ENCODE measurements around the gene RPS18. TPM values are rescaled to one million over a fixed set of nuclear protein-coding genes. Genes with fewer than 3 reads are reported as not detected.

The RPS18 gene
- total and polyA plus RNA-seq, 9 of the 15 experiments (the other 6 are each of a cell fraction or from before 2014, with no cell fraction given): 5,023 to 17,516 (median 8,131) TPM

DNA sequence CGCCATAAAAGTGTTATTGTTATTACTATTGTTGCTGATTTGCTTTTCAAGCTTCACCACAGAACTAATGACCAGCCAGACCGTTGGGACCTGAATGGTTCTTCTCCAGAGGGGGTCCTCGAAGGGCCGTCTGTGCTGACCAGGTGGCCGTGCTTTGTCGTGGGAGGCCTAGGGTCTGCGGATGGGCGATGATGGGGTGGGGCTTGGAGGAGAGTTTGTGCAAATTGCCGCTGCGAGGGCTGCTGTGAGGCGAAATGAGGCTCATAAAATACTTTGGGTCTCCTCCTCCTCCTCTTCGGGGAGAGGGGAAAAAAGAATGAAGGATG, 51.7 kb downstream of the RPS18 start (continued):
- TF ChIP-seq, protein P1, sequence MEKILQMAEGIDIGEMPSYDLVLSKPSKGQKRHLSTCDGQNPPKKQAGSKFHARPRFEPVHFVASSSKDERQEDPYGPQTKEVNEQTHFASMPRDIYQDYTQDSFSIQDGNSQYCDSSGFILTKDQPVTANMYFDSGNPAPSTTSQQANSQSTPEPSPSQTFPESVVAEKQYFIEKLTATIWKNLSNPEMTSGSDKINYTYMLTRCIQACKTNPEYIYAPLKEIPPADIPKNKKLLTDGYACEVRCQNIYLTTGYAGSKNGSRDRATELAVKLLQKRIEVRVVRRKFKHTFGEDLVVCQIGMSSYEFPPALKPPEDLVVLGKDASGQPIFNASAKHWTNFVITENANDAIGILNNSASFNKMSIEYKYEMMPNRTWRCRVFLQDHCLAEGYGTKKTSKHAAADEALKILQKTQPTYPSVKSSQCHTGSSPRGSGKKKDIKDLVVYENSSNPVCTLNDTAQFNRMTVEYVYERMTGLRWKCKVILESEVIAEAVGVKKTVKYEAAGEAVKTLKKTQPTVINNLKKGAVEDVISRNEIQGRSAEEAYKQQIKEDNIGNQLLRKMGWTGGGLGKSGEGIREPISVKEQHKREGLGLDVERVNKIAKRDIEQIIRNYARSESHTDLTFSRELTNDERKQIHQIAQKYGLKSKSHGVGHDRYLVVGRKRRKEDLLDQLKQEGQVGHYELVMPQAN (IDR thresholded peaks at IDR 0.05; ENCODE audit: borderline replicate concordance): no peak
- TF ChIP-seq MAZ (CRISPR knock-in tag; conservative IDR thresholded peaks at IDR 0.05 in 1 of 2, IDR thresholded peaks at IDR 0.05 in 1 of 2) (no peak), NR3C1 (CRISPR knock-in tag; IDR thresholded peaks at IDR 0.05) (no peak), NR2C2 (CRISPR knock-in tag; IDR thresholded peaks at IDR 0.05) (no peak), NR2C2 (tag; IDR thresholded peaks at IDR 0.05) (no peak), U2AF1 (optimal IDR thresholded peaks at IDR 0.05; ENCODE audit: low read depth, low read length) (no peak), RBM39 (optimal IDR thresholded peaks at IDR 0.05; ENCODE audit: low read depth, low read length) (peak; percentile 24), ZKSCAN1 (IDR thresholded peaks at IDR 0.05; ENCODE audit: low read depth, low read length) (no peak), NUFIP1 (IDR thresholded peaks at IDR 0.05; ENCODE audit: partially characterized antibody) (no peak), PRMT5 (CRISPR knock-in tag; IDR thresholded peaks at IDR 0.05) (no peak), DDX20 (tag; IDR thresholded peaks at IDR 0.05; ENCODE audit: low read depth) (no peak), ZNF695 (CRISPR knock-in tag; IDR thresholded peaks at IDR 0.05) (no peak), SMARCB1 (IDR thresholded peaks at IDR 0.05; ENCODE audit: insufficient read length, low read depth) (no peak), HSF4 (CRISPR knock-in tag; IDR thresholded peaks at IDR 0.05; ENCODE audit: borderline replicate concordance) (no peak), KAT7 (CRISPR knock-in tag; IDR thresholded peaks at IDR 0.05; ENCODE audit: borderline replicate concordance) (no peak), SREBF2 (CRISPR knock-in tag; IDR thresholded peaks at IDR 0.05) (no peak), RCOR1 (IDR thresholded peaks at IDR 0.05; ENCODE audit: borderline replicate concordance in 1 of 2, low read depth in 2 of 2, low read length in 2 of 2) (0 out of 4 replicates have a peak, but pooled peaks of 1 of the 2 experiments have one; percentile 1), EP400 (IDR thresholded peaks at IDR 0.05) (no peak), ZNF668 (CRISPR knock-in tag; IDR thresholded peaks at IDR 0.05) (no peak), HNRNPUL1 (IDR thresholded peaks at IDR 0.05; ENCODE audit: low read length) (no peak), ZNF408 (CRISPR knock-in tag; IDR thresholded peaks at IDR 0.05; ENCODE audit: low read depth) (no peak)
- TF ChIP-seq, protein P2, sequence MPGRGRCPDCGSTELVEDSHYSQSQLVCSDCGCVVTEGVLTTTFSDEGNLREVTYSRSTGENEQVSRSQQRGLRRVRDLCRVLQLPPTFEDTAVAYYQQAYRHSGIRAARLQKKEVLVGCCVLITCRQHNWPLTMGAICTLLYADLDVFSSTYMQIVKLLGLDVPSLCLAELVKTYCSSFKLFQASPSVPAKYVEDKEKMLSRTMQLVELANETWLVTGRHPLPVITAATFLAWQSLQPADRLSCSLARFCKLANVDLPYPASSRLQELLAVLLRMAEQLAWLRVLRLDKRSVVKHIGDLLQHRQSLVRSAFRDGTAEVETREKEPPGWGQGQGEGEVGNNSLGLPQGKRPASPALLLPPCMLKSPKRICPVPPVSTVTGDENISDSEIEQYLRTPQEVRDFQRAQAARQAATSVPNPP (IDR thresholded peaks at IDR 0.05; ENCODE audit: borderline replicate concordance, insufficient read depth, insufficient read length): no peak
- TF ChIP-seq, protein P3, sequence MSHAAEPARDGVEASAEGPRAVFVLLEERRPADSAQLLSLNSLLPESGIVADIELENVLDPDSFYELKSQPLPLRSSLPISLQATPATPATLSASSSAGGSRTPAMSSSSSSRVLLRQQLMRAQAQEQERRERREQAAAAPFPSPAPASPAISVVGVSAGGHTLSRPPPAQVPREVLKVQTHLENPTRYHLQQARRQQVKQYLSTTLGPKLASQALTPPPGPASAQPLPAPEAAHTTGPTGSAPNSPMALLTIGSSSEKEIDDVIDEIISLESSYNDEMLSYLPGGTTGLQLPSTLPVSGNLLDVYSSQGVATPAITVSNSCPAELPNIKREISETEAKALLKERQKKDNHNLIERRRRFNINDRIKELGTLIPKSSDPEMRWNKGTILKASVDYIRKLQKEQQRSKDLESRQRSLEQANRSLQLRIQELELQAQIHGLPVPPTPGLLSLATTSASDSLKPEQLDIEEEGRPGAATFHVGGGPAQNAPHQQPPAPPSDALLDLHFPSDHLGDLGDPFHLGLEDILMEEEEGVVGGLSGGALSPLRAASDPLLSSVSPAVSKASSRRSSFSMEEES (CRISPR knock-in tag; IDR thresholded peaks at IDR 0.05): no peak
- TF ChIP-seq, protein P4, sequence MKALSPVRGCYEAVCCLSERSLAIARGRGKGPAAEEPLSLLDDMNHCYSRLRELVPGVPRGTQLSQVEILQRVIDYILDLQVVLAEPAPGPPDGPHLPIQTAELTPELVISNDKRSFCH (CRISPR knock-in tag; IDR thresholded peaks at IDR 0.05): no peak
- TF ChIP-seq, protein P4 (tag; IDR thresholded peaks at IDR 0.05): no peak
- TF ChIP-seq, protein P5, sequence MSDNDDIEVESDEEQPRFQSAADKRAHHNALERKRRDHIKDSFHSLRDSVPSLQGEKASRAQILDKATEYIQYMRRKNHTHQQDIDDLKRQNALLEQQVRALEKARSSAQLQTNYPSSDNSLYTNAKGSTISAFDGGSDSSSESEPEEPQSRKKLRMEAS (CRISPR knock-in tag; IDR thresholded peaks at IDR 0.05): no peak

All from K562 (cell line).